ENCODE results near the gene CKS1B.
A peak's percentile ranks its signal among the peaks of the same experiment; 100 is the strongest.

GRCh38 chr1:155001675-155002463, 27.4 kb downstream of the CKS1B start:
- TF ChIP-seq CTCF (IDR thresholded peaks at IDR 0.05 in 2 of 3, conservative IDR thresholded peaks at IDR 0.05 in 1 of 3; ENCODE audit: insufficient read depth in 2 of 3, low read depth in 1 of 3, low read length in 3 of 3) (peak; percentile 60 to 70 (median 65)), ZNF23 (CRISPR knock-in tag; IDR thresholded peaks at IDR 0.05) (no peak), RBM39 (optimal IDR thresholded peaks at IDR 0.05; ENCODE audit: low read depth, low read length) (no peak), SMAD2 (IDR thresholded peaks at IDR 0.05; ENCODE audit: low read depth, low read length) (no peak), POLR2A (conservative IDR thresholded peaks at IDR 0.05) (0 out of 2 replicates have a peak, but pooled peaks have one; percentile 56), STAT5B (CRISPR knock-in tag; IDR thresholded peaks at IDR 0.05) (no peak), ZBTB1 (CRISPR knock-in tag; IDR thresholded peaks at IDR 0.05; ENCODE audit: borderline replicate concordance, low read depth) (no peak), E2F1 (CRISPR knock-in tag; IDR thresholded peaks at IDR 0.05) (no peak)
